ENCODE measurements around the gene VASP. TPM values are rescaled to one million over a fixed set of nuclear protein-coding genes. Genes with fewer than 3 reads are reported as not detected.

VASP gene
- total RNA-seq, 1 experiment from 2014 or later: 144 TPM

DNA sequence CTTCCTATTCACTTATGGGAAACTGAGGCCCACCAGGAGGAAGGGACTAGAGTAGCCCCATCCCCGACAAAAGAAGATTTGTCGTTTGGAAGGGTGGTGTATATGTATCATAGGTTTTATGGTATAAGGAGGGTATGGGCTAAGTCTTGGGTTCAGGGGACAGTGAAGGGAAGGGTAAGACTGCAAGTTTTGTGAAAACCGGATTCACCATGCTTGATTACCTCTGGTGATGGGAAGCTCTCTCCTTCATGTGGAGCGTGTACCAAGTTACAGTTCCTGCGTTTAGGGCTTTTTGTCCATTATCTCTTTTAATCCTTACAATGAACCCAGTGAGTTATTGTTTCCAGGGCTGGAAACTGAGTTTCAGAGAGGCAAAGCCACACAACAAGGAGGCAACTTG is 3.8 kb downstream of the VASP start:
- H3K36me3 Mint-ChIP-seq: no peaks in the 10 kb centered on the region
- H3K4me1 Mint-ChIP-seq: peaks cover 21% of the 10 kb centered on the region
- no peak overlapping the region for H3K4me3 Mint-ChIP-seq
- H3K27ac Mint-ChIP-seq: no peak overlapping the region; the same call in 1 of the 2 replicates
- peak; percentile 79 for TF ChIP-seq GTF2I (CRISPR knock-in tag; conservative IDR thresholded peaks at IDR 0.05)
- no peak for TF ChIP-seq ZBTB21 (CRISPR knock-in tag; IDR thresholded peaks at IDR 0.05; ENCODE audit: borderline replicate concordance)
- ChIA-PET CTCF (no interaction called here), POLR2A (interaction anchor here (0.7 kb wide), 1 partner anchor 34 kb away, joined by 4 read pairs; no protein-coding TSS in a partner anchor)
- no peaks in the 10 kb centered on the region; the same call in 1 of the 2 replicates for H3K27me3 Mint-ChIP-seq (ENCODE audit: low read depth)
- ATAC-seq (no peak), DNase-seq (ENCODE audit: low spot score) (no peak)
- H3K9me3 Mint-ChIP-seq: no peaks in the 10 kb centered on the region

DNA sequence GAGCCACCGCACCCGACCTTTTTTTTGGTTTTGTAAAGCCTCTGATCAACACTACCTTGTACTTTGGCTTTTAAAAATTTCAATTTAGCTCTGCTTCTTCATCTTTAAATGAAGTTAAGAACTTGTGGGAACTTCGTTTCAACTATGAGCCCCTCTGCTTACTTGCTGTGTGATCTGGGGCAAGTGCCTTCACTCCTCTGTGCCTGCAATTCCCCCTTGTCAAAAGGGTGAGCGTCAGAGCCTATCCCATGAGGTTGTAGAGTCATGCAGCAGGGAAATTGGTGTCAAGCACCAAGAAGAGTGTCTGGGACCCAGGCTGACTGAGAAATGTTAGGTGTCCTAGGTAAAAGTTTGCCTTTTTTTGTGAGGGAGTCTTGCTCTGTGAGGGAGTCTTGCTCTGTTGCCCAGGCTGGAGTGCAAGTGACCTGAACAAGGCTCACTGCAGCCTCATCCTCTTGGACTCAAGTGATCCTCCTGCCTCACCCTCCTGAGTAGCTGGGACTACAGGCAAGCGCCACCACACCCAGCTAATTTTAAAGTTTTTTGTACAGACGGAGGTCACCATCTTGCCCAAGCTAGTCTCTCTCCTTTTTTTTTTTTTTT is 5.7 kb downstream of the VASP start:
- POLR2A ChIA-PET: no interaction called here
- DNase-seq (ENCODE audit: low spot score) (no peak), ATAC-seq (no peak)
- CTCF ChIA-PET: interaction anchor here (1.2 kb wide), 1 partner anchor 17 kb away, joined by 3 read pairs; no protein-coding TSS in a partner anchor
- peaks cover 7% of the 10 kb centered on the region for H3K36me3 Mint-ChIP-seq
- peaks cover 23% of the 10 kb centered on the region for H3K4me1 Mint-ChIP-seq
- no peak overlapping the region for H3K4me3 Mint-ChIP-seq
- peak; percentile 90 for TF ChIP-seq ZNF121 (CRISPR knock-in tag; IDR thresholded peaks at IDR 0.05)
- TF ChIP-seq, protein P1, sequence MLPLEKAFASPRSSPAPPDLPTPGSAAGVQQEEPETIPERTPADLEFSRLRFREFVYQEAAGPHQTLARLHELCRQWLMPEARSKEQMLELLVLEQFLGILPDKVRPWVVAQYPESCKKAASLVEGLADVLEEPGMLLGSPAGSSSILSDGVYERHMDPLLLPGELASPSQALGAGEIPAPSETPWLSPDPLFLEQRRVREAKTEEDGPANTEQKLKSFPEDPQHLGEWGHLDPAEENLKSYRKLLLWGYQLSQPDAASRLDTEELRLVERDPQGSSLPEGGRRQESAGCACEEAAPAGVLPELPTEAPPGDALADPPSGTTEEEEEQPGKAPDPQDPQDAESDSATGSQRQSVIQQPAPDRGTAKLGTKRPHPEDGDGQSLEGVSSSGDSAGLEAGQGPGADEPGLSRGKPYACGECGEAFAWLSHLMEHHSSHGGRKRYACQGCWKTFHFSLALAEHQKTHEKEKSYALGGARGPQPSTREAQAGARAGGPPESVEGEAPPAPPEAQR (CRISPR knock-in tag; IDR thresholded peaks at IDR 0.05): no peak
- TF ChIP-seq TEAD1 (CRISPR knock-in tag; IDR thresholded peaks at IDR 0.05): no peak
- TF ChIP-seq, protein P2, sequence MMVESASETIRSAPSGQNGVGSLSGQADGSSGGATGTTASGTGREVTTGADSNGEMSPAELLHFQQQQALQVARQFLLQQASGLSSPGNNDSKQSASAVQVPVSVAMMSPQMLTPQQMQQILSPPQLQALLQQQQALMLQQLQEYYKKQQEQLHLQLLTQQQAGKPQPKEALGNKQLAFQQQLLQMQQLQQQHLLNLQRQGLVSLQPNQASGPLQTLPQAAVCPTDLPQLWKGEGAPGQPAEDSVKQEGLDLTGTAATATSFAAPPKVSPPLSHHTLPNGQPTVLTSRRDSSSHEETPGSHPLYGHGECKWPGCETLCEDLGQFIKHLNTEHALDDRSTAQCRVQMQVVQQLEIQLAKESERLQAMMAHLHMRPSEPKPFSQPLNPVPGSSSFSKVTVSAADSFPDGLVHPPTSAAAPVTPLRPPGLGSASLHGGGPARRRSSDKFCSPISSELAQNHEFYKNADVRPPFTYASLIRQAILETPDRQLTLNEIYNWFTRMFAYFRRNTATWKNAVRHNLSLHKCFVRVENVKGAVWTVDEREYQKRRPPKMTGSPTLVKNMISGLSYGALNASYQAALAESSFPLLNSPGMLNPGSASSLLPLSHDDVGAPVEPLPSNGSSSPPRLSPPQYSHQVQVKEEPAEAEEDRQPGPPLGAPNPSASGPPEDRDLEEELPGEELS (CRISPR knock-in tag; IDR thresholded peaks at IDR 0.05): no peak
- no peaks in the 10 kb centered on the region for H3K27me3 Mint-ChIP-seq (ENCODE audit: low read depth)
- peak overlapping the region; percentile 70 for H3K27ac Mint-ChIP-seq
- no peaks in the 10 kb centered on the region for H3K9me3 Mint-ChIP-seq

DNA sequence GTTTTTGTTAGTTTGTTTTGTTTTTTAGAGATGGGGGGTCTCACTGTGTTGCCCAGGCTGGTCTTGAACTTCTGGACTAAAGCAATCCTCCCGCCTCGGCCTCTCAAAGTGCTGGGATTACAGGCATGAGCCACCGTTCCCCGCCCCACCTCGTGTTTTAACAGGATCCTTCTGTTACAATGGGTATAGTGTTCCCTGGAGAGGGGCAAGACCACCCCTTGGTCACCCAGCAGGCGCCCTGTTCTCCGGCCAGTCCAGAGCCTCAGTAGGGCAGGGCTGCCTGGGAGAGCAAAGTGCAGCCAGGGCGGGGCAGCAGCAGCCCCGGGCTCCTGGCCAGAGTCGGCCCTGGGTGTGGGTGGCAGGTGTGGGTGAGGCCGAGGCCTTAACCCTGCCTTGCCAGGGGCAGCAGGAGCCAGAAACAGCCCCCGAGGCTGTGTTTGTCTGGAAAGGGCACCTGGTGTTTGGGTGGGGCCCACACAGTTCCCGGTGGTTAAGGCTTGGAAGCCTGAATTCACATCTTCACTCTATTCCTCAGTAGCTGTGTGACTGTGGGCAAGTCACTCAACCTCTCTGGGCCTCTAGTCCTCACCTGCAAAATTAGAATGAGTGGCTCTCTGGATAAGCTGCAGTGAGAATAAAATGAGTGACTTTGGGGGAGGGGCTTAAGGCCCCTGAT is 7.2 kb downstream of the VASP start:
- ATAC-seq: no peak
- Mint-ChIP-seq H3K4me3 (no peak overlapping the region), H3K4me1 (peaks cover 21% of the 10 kb centered on the region), H3K27ac (no peak overlapping the region), H3K9me3 (no peaks in the 10 kb centered on the region), H3K36me3 (peaks cover 14% of the 10 kb centered on the region), H3K27me3 (ENCODE audit: low read depth) (no peaks in the 10 kb centered on the region)
- no peak for DNase-seq (ENCODE audit: low spot score)
- TF ChIP-seq GABPB1 (CRISPR knock-in tag; IDR thresholded peaks at IDR 0.05) (0 out of 2 replicates have a peak, but pooled peaks have one; percentile 14), ATF1 (CRISPR knock-in tag; IDR thresholded peaks at IDR 0.05) (no peak)
- TF ChIP-seq, protein P3, sequence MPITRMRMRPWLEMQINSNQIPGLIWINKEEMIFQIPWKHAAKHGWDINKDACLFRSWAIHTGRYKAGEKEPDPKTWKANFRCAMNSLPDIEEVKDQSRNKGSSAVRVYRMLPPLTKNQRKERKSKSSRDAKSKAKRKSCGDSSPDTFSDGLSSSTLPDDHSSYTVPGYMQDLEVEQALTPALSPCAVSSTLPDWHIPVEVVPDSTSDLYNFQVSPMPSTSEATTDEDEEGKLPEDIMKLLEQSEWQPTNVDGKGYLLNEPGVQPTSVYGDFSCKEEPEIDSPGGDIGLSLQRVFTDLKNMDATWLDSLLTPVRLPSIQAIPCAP (CRISPR knock-in tag; IDR thresholded peaks at IDR 0.05): no peak
- ChIA-PET POLR2A (no interaction called here), CTCF (interaction anchor here (1.9 kb wide), 1 partner anchor 44 kb away, joined by 9 read pairs; no protein-coding TSS in a partner anchor)

DNA sequence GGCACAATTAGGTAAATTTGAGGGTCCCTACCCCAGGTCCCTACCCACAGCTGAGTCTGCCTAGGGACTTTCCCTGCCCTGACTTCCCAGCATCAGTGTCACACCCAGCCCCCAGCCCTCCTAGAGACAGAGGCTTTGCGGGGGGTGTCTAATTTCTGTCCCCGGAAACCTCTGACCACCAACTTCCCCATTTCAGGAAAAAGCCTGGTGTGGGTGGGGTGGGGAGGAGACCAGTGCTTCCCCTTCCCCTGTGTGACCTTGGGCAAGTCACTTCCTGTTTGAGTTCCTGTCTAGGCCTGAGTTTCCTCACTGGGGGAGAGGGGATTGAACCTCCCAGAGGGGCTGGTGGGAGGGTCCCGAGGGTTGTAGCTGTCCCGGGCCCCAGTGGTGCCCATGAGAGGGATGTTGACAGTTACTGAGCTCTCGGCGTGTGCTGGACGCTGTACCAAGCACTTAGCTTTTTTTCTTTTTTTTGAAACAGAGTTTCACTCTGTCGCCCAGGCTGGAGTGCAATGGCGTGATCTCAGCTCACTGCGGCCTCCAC is 7.9 kb downstream of the VASP start:
- ChIA-PET CTCF (interaction anchor here (0.5 to 1.9 kb wide), 5 partner anchors 13 to 76 kb away, joined by 3 to 9 read pairs (median 6); no protein-coding TSS in a partner anchor), POLR2A (no interaction called here)
- no peak for DNase-seq (ENCODE audit: low spot score)
- no peak for ATAC-seq
- Mint-ChIP-seq H3K36me3 (peaks cover 18% of the 10 kb centered on the region), H3K4me1 (peaks cover 15% of the 10 kb centered on the region), H3K27ac (no peak overlapping the region), H3K9me3 (no peaks in the 10 kb centered on the region), H3K4me3 (no peak overlapping the region), H3K27me3 (ENCODE audit: low read depth) (no peaks in the 10 kb centered on the region)
- TF ChIP-seq FOXP1 (CRISPR knock-in tag; IDR thresholded peaks at IDR 0.05; ENCODE audit: borderline replicate concordance) (no peak), SP1 (CRISPR knock-in tag; conservative IDR thresholded peaks at IDR 0.05) (no peak), ZBTB21 (CRISPR knock-in tag; IDR thresholded peaks at IDR 0.05; ENCODE audit: borderline replicate concordance) (no peak), ZNF396 (CRISPR knock-in tag; IDR thresholded peaks at IDR 0.05; ENCODE audit: borderline replicate concordance) (no peak)
- TF ChIP-seq, protein P4, sequence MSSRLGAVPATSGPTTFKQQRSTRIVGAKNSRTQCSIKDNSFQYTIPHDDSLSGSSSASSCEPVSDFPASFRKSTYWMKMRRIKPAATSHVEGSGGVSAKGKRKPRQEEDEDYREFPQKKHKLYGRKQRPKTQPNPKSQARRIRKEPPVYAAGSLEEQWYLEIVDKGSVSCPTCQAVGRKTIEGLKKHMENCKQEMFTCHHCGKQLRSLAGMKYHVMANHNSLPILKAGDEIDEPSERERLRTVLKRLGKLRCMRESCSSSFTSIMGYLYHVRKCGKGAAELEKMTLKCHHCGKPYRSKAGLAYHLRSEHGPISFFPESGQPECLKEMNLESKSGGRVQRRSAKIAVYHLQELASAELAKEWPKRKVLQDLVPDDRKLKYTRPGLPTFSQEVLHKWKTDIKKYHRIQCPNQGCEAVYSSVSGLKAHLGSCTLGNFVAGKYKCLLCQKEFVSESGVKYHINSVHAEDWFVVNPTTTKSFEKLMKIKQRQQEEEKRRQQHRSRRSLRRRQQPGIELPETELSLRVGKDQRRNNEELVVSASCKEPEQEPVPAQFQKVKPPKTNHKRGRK (CRISPR knock-in tag; IDR thresholded peaks at IDR 0.05; ENCODE audit: borderline replicate concordance): no peak

All from WTC11 (cell line).